Liver (tissue), 9 donors: Measurements from ENCODE around the gene UBD. TPM values are rescaled to one million over a fixed set of nuclear protein-coding genes. Genes with fewer than 3 reads are reported as not detected.

Source experiments
- DNase-seq: peaks from one replicate; pipeline ENCODE4 v3.0.0-alpha.2; 2017; ENCODE audit warnings: low spot score
- H3K27ac ChIP-seq, 2 donors: one replicate each; pipeline ENCODE4 v1.7.0; 2013; ENCODE audit warnings: inconsistent platforms in 2 of 2, low read length in 2 of 2, control low read depth in 1 of 2, low read depth in 1 of 2, mild to moderate bottlenecking in 1 of 2
- H3K27me3 ChIP-seq, 4 donors: one replicate each; pipeline versions ENCODE4 v1.6.1 to v1.7.0; 2013; ENCODE audit warnings: low read length in 3 of 4, inconsistent platforms in 1 of 4, mild to moderate bottlenecking in 1 of 4, moderate library complexity in 1 of 4; ENCODE audit not compliant: control insufficient read depth in 4 of 4, insufficient read depth in 4 of 4
- H3K36me3 ChIP-seq, 4 donors: one replicate each; pipeline versions ENCODE4 v1.6.1 to v1.7.0; 2013; ENCODE audit warnings: low read length in 3 of 4, mild to moderate bottlenecking in 3 of 4, low read depth in 1 of 4, moderate library complexity in 1 of 4; ENCODE audit not compliant: control insufficient read depth in 4 of 4, insufficient read depth in 3 of 4
- H3K4me1 ChIP-seq, 4 donors: one replicate each; pipeline versions ENCODE4 v1.6.1 to v1.7.0; 2013; ENCODE audit warnings: low read length in 3 of 4, mild to moderate bottlenecking in 3 of 4, moderate library complexity in 1 of 4; ENCODE audit not compliant: control insufficient read depth in 4 of 4, insufficient read depth in 4 of 4
- H3K4me3 ChIP-seq, 3 donors: one replicate each; pipeline versions ENCODE4 v1.6.1 to v1.7.0; 2013; ENCODE audit warnings: low read length in 3 of 3, control low read depth in 1 of 3, low read depth in 1 of 3, mild to moderate bottlenecking in 1 of 3
- H3K9ac ChIP-seq, 2 donors: one replicate each; pipeline ENCODE4 v1.7.0; 2013; ENCODE audit warnings: low read length in 2 of 2, mild to moderate bottlenecking in 2 of 2, moderate library complexity in 2 of 2, control low read depth in 1 of 2, low read depth in 1 of 2
- H3K9me3 ChIP-seq, 4 donors: one replicate each; pipeline versions ENCODE4 v1.6.1 to v1.7.0; 2013; ENCODE audit warnings: low read length in 3 of 4; ENCODE audit not compliant: control insufficient read depth in 4 of 4
- EGR1 ChIP-seq, 2 donors: IDR thresholded peaks; 2 replicates each; pipeline ENCODE4 v1.6.1; 2016 to 2018; ENCODE audit warnings: antibody characterized with exemption in 2 of 2, low read depth in 2 of 2
- FOXA2 ChIP-seq: IDR thresholded peaks from 2 replicates; pipeline ENCODE4 v1.6.1; 2016; ENCODE audit warnings: antibody characterized with exemption
- GABPA ChIP-seq, 2 donors: IDR thresholded peaks in 1 of 2; conservative IDR thresholded peaks in 1 of 2; 2 replicates each; pipeline ENCODE4 v1.6.1; 2016; ENCODE audit warnings: antibody characterized with exemption in 2 of 2, mild to moderate bottlenecking in 1 of 2, moderate library complexity in 1 of 2
- HNF4A ChIP-seq, 2 donors: conservative IDR thresholded peaks; 2 replicates each; pipeline ENCODE4 v1.6.1; 2016; ENCODE audit warnings: antibody characterized with exemption in 2 of 2, mild to moderate bottlenecking in 2 of 2
- HNF4G ChIP-seq: IDR thresholded peaks from 2 replicates; pipeline ENCODE4 v1.6.1; 2016; ENCODE audit warnings: antibody characterized with exemption
- RAD21 ChIP-seq, 2 donors: IDR thresholded peaks; 2 replicates each; pipeline ENCODE4 v1.6.1; 2016; ENCODE audit warnings: antibody characterized with exemption in 2 of 2, mild to moderate bottlenecking in 2 of 2
- REST ChIP-seq: IDR thresholded peaks from 2 replicates; pipeline ENCODE4 v1.6.1; 2016; ENCODE audit warnings: antibody characterized with exemption, mild to moderate bottlenecking
- RXRA ChIP-seq, 2 donors: IDR thresholded peaks; 2 replicates each; pipeline ENCODE4 v1.6.1; 2017 to 2018; ENCODE audit warnings: antibody characterized with exemption in 2 of 2, mild to moderate bottlenecking in 1 of 2
- SP1 ChIP-seq: IDR thresholded peaks from 2 replicates; pipeline ENCODE4 v1.6.1; 2018; ENCODE audit warnings: antibody characterized with exemption, mild to moderate bottlenecking
- YY1 ChIP-seq: IDR thresholded peaks from 2 replicates; pipeline ENCODE4 v1.6.1; 2016; ENCODE audit warnings: antibody characterized with exemption, mild to moderate bottlenecking
- WGBS: extraction: QIAGEN DNeasy Blood & Tissue Kit; methylation state at CpG from one replicate; pipeline ENCODE4 v1.1.7; 2013; 5-methylcytosine and 5-hydroxymethylcytosine counted together
- polyA plus RNA-seq, 2 donors: library from polyadenylated mRNA; stranded (reverse) in 1 of 2; unstranded in 1 of 2; fragments of 200-250 nt in 1 of 2; fragments of >200 nt in 1 of 2; fragmentation: Nextera tagmentation in 1 of 2; extraction: Ambion mirVana in 1 of 2; gene quantifications; one replicate each; pipeline versions ENCODE4 v1.2.1 to v1.2.3, GENCODE V29; 2013 to 2015
- total RNA-seq, 2 donors: library from RNA; depleted of rRNA; stranded (reverse); fragments of >200 nt; gene quantifications; one replicate each; pipeline ENCODE4 v1.2.3, GENCODE V29; 2014
- TF ChIP-seq, protein P1 (sequence below): IDR thresholded peaks from 2 replicates; pipeline ENCODE4 v1.6.1; 2016; ENCODE audit warnings: antibody characterized with exemption
- TF ChIP-seq, protein P2 (sequence below): fragments of 150-350 bp; IDR thresholded peaks from 2 replicates; pipeline ENCODE4 v1.5.1; 2017; ENCODE audit warnings: improper control_type of control experiment, low read depth, low read length; ENCODE audit not compliant: missing input control
- TF ChIP-seq, protein P3 (sequence below): IDR thresholded peaks from 2 replicates; pipeline ENCODE4 v1.6.1; 2016; ENCODE audit warnings: antibody characterized with exemption
- donor health status: healthy.
- donor health status: healthy.
- donor health status: healthy.
- donor health status: healthy.
- donor health status: healthy.

UBD gene
- total and polyA plus RNA-seq, 4 donors, result 7.0 to 35.1 (median 28.1) TPM

GRCh38 chr6:29589423-29590048 lies 30.0 kb upstream of the UBD start:
- Histone ChIP-seq H3K4me1 (no peaks in the 10 kb centered on the region), H3K9ac (no peak overlapping the region), H3K36me3 (no peaks in the 10 kb centered on the region), H3K27ac (no peak overlapping the region), H3K4me3 (no peak overlapping the region), H3K9me3 (no peaks in the 10 kb centered on the region), H3K27me3 (peaks cover 0 to 6% (median 2%) of the 10 kb centered on the region in 4 donors)
- WGBS, result 3% methylated on average over 3 of the region's 3 CpGs
- TF ChIP-seq SP1, result no peak
- TF ChIP-seq FOXA2, result no peak
- TF ChIP-seq, protein P1, sequence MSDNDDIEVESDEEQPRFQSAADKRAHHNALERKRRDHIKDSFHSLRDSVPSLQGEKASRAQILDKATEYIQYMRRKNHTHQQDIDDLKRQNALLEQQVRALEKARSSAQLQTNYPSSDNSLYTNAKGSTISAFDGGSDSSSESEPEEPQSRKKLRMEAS, result no peak
- no peak for TF ChIP-seq REST
- TF ChIP-seq GABPA (IDR thresholded peaks at IDR 0.05 in 1 of 2, conservative IDR thresholded peaks at IDR 0.05 in 1 of 2), result no peak
- TF ChIP-seq EGR1 (IDR thresholded peaks at IDR 0.05; ENCODE audit: low read depth in 2 of 2), result no peak
- no peak for TF ChIP-seq YY1
- TF ChIP-seq HNF4G, result no peak
- TF ChIP-seq, protein P2, sequence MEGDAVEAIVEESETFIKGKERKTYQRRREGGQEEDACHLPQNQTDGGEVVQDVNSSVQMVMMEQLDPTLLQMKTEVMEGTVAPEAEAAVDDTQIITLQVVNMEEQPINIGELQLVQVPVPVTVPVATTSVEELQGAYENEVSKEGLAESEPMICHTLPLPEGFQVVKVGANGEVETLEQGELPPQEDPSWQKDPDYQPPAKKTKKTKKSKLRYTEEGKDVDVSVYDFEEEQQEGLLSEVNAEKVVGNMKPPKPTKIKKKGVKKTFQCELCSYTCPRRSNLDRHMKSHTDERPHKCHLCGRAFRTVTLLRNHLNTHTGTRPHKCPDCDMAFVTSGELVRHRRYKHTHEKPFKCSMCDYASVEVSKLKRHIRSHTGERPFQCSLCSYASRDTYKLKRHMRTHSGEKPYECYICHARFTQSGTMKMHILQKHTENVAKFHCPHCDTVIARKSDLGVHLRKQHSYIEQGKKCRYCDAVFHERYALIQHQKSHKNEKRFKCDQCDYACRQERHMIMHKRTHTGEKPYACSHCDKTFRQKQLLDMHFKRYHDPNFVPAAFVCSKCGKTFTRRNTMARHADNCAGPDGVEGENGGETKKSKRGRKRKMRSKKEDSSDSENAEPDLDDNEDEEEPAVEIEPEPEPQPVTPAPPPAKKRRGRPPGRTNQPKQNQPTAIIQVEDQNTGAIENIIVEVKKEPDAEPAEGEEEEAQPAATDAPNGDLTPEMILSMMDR, result peak; percentile 97
- TF ChIP-seq HNF4A (conservative IDR thresholded peaks at IDR 0.05), result no peak
- no peak for TF ChIP-seq RXRA (IDR thresholded peaks at IDR 0.05)
- TF ChIP-seq, protein P3, sequence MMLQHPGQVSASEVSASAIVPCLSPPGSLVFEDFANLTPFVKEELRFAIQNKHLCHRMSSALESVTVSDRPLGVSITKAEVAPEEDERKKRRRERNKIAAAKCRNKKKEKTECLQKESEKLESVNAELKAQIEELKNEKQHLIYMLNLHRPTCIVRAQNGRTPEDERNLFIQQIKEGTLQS, result no peak
- peak; percentile 97 to 99 for TF ChIP-seq RAD21 (IDR thresholded peaks at IDR 0.05)
- peak; percentile 43 for DNase-seq

DNA sequence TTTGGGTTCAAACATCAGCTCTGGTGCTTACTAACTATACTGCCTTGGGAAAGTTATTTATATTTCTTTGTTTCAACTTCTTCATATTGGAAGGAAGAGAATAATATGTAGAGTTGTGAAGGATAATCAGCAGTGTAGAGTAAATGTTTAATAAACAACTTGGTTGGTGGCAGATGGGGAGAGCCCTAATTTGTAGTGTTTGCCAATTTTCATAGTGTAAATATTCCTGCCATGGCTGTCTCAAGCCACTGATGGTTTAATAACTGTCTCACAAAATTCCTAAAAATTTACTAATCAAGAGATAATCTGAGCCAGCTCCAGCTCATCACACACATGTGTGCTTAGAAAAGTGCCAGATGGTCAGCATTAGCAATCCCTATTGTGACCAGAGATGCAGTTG lies 25.3 kb upstream of the UBD start, which contains the start of gene OR2H2:
OR2H2 (plus strand) TSS at position 301 of the 400 bp plus-strand sequence. CDS start 2,824 bp downstream, outside the sequence.
- Histone ChIP-seq H3K27me3 (no peaks in the 10 kb centered on the region), H3K27ac (no peak within 1 kb of the TSS), H3K4me1 (no peaks in the 10 kb centered on the region), H3K9me3 (no peaks in the 10 kb centered on the region), H3K9ac (no peak within 1 kb of the TSS), H3K4me3 (no peak within 1 kb of the TSS), H3K36me3 (no peaks in the 10 kb centered on the region)
- TF ChIP-seq REST (no peak), RAD21 (IDR thresholded peaks at IDR 0.05) (no peak), HNF4G (no peak), EGR1 (IDR thresholded peaks at IDR 0.05; ENCODE audit: low read depth in 2 of 2) (no peak)
- DNase-seq, result no peak
